ENCODE results near the gene CAMK2A. TPM values are rescaled to one million over a fixed set of nuclear protein-coding genes. Genes with fewer than 3 reads are reported as not detected.

Gene CAMK2A
- total and polyA plus RNA-seq, 4 donors: under 0.01 TPM; not detected in 3

GRCh38 chr5:150291388-150292385, 2.1 kb upstream of the CAMK2A start:
- DNase-seq (ENCODE audit: low spot score): no peak
- Histone ChIP-seq H3K27ac (ENCODE audit: low read depth in 1 of 2, low read length in 2 of 2) (no peak overlapping the region), H3K9me3 (ENCODE audit: control insufficient read depth in 4 of 4, low read length in 3 of 4) (no peaks in the 10 kb centered on the region), H3K36me3 (ENCODE audit: control insufficient read depth in 4 of 4, insufficient read depth in 3 of 4, low read depth in 1 of 4, low read length in 3 of 4) (no peaks in the 10 kb centered on the region), H3K4me3 (ENCODE audit: low read depth in 1 of 3, low read length in 3 of 3) (no peak overlapping the region), H3K27me3 (ENCODE audit: control insufficient read depth in 4 of 4, insufficient read depth in 4 of 4, low read length in 3 of 4) (peaks cover 0 to 4% (median 0%) of the 10 kb centered on the region in 4 donors), H3K4me1 (ENCODE audit: control insufficient read depth in 4 of 4, insufficient read depth in 4 of 4, low read length in 3 of 4) (no peaks in the 10 kb centered on the region), H3K9ac (ENCODE audit: low read depth in 1 of 2, low read length in 2 of 2) (no peak overlapping the region)
- TF ChIP-seq, protein P1, sequence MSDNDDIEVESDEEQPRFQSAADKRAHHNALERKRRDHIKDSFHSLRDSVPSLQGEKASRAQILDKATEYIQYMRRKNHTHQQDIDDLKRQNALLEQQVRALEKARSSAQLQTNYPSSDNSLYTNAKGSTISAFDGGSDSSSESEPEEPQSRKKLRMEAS (IDR thresholded peaks at IDR 0.05): no peak
- TF ChIP-seq GABPA (IDR thresholded peaks at IDR 0.05 in 1 of 2, conservative IDR thresholded peaks at IDR 0.05 in 1 of 2) (no peak), FOXA1 (IDR thresholded peaks at IDR 0.05) (no peak), EGR1 (IDR thresholded peaks at IDR 0.05; ENCODE audit: low read depth in 2 of 2) (no peak), TAF1 (conservative IDR thresholded peaks at IDR 0.05) (no peak), ATF3 (IDR thresholded peaks at IDR 0.05) (no peak), RAD21 (IDR thresholded peaks at IDR 0.05) (no peak), CTCF (IDR thresholded peaks at IDR 0.05; ENCODE audit: low read depth, low read length, missing input control) (no peak), HNF4A (conservative IDR thresholded peaks at IDR 0.05) (no peak), FOXA2 (IDR thresholded peaks at IDR 0.05) (no peak), NR2F2 (IDR thresholded peaks at IDR 0.05) (no peak), HNF4G (IDR thresholded peaks at IDR 0.05) (no peak)
- 86% methylated on average over 13 of the region's 13 CpGs for WGBS

- Histone ChIP-seq H3K4me1 (ENCODE audit: control insufficient read depth in 4 of 4, insufficient read depth in 4 of 4, low read length in 3 of 4) (no peaks in the 10 kb centered on the region), H3K36me3 (ENCODE audit: control insufficient read depth in 4 of 4, insufficient read depth in 3 of 4, low read depth in 1 of 4, low read length in 3 of 4) (no peaks in the 10 kb centered on the region), H3K27me3 (ENCODE audit: control insufficient read depth in 4 of 4, insufficient read depth in 4 of 4, low read length in 3 of 4) (peaks cover 0 to 4% (median 0%) of the 10 kb centered on the region in 4 donors), H3K9me3 (ENCODE audit: control insufficient read depth in 4 of 4, low read length in 3 of 4) (no peaks in the 10 kb centered on the region), H3K9ac (ENCODE audit: low read depth in 1 of 2, low read length in 2 of 2) (no peak overlapping the region), H3K4me3 (ENCODE audit: low read depth in 1 of 3, low read length in 3 of 3) (no peak overlapping the region), H3K27ac (ENCODE audit: low read depth in 1 of 2, low read length in 2 of 2) (no peak overlapping the region)
- TF ChIP-seq FOXA2 (IDR thresholded peaks at IDR 0.05) (no peak), HNF4G (IDR thresholded peaks at IDR 0.05) (no peak), GABPA (IDR thresholded peaks at IDR 0.05 in 1 of 2, conservative IDR thresholded peaks at IDR 0.05 in 1 of 2) (no peak), RXRA (IDR thresholded peaks at IDR 0.05) (no peak), JUND (IDR thresholded peaks at IDR 0.05) (no peak), ATF3 (IDR thresholded peaks at IDR 0.05) (no peak), FOXA1 (IDR thresholded peaks at IDR 0.05) (no peak), EGR1 (IDR thresholded peaks at IDR 0.05; ENCODE audit: low read depth in 2 of 2) (no peak), SP1 (IDR thresholded peaks at IDR 0.05) (no peak), HNF4A (conservative IDR thresholded peaks at IDR 0.05) (no peak), ZBTB33 (IDR thresholded peaks at IDR 0.05) (no peak), TAF1 (conservative IDR thresholded peaks at IDR 0.05) (no peak), RAD21 (IDR thresholded peaks at IDR 0.05) (no peak), CTCF (IDR thresholded peaks at IDR 0.05; ENCODE audit: low read depth, low read length, missing input control) (no peak)
- TF ChIP-seq, protein P2, sequence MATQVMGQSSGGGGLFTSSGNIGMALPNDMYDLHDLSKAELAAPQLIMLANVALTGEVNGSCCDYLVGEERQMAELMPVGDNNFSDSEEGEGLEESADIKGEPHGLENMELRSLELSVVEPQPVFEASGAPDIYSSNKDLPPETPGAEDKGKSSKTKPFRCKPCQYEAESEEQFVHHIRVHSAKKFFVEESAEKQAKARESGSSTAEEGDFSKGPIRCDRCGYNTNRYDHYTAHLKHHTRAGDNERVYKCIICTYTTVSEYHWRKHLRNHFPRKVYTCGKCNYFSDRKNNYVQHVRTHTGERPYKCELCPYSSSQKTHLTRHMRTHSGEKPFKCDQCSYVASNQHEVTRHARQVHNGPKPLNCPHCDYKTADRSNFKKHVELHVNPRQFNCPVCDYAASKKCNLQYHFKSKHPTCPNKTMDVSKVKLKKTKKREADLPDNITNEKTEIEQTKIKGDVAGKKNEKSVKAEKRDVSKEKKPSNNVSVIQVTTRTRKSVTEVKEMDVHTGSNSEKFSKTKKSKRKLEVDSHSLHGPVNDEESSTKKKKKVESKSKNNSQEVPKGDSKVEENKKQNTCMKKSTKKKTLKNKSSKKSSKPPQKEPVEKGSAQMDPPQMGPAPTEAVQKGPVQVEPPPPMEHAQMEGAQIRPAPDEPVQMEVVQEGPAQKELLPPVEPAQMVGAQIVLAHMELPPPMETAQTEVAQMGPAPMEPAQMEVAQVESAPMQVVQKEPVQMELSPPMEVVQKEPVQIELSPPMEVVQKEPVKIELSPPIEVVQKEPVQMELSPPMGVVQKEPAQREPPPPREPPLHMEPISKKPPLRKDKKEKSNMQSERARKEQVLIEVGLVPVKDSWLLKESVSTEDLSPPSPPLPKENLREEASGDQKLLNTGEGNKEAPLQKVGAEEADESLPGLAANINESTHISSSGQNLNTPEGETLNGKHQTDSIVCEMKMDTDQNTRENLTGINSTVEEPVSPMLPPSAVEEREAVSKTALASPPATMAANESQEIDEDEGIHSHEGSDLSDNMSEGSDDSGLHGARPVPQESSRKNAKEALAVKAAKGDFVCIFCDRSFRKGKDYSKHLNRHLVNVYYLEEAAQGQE (IDR thresholded peaks at IDR 0.05): no peak
- TF ChIP-seq, protein P1 (IDR thresholded peaks at IDR 0.05): no peak
- no peak for DNase-seq (ENCODE audit: low spot score)
- 53% methylated on average over 6 of the region's 6 CpGs for WGBS
Observed at GRCh38 chr5:150288791-150289190, 782 bp downstream of the CAMK2A start.
